ENCODE data around the gene IGSF6.
"Not testable (repeated sequence)": the region's sequence is repeated elsewhere in the genome, so short reads cannot be mapped to it uniquely, and the experiment has no call there.

The IGSF6 gene

GRCh38 chr16:21685034-21685455 is 32.6 kb upstream of the IGSF6 start:
- TF ChIP-seq CTCF (IDR thresholded peaks at IDR 0.05; ENCODE audit: low read depth, low read length), result no peak
- DNase-seq (ENCODE audit: extremely low read depth, low read depth), result no peak

GRCh38 chr16:21684199-21684598 is 31.8 kb upstream of the IGSF6 start:
- peak; percentile 35 for TF ChIP-seq CTCF (IDR thresholded peaks at IDR 0.05; ENCODE audit: low read depth, low read length)
- no peak for DNase-seq (ENCODE audit: extremely low read depth, low read depth)

GRCh38 chr16:21683184-21683583 is 30.8 kb upstream of the IGSF6 start:
- TF ChIP-seq CTCF (IDR thresholded peaks at IDR 0.05; ENCODE audit: low read depth, low read length), result no peak
- no peak for DNase-seq (ENCODE audit: extremely low read depth, low read depth)

GRCh38 chr16:21680714-21681113 is 28.3 kb upstream of the IGSF6 start:
- not testable (repeated sequence) for DNase-seq (ENCODE audit: extremely low read depth, low read depth)

- not testable (repeated sequence) for DNase-seq (ENCODE audit: extremely low read depth, low read depth)
These were observed 22.0 kb upstream of the IGSF6 start for GRCh38 chr16:21674456-21674855.

- DNase-seq (ENCODE audit: extremely low read depth, low read depth), result no peak
- no peak for TF ChIP-seq CTCF (IDR thresholded peaks at IDR 0.05; ENCODE audit: low read depth, low read length)
These were observed 21.1 kb upstream of the IGSF6 start for GRCh38 chr16:21673469-21673868.

GRCh38 chr16:21667575-21667974 is 15.2 kb upstream of the IGSF6 start:
- no peak for DNase-seq (ENCODE audit: extremely low read depth, low read depth)
- TF ChIP-seq CTCF (IDR thresholded peaks at IDR 0.05; ENCODE audit: low read depth, low read length), result no peak

- DNase-seq (ENCODE audit: extremely low read depth, low read depth), result no peak
- TF ChIP-seq CTCF (IDR thresholded peaks at IDR 0.05; ENCODE audit: low read depth, low read length), result no peak
These were observed 14.4 kb upstream of the IGSF6 start for GRCh38 chr16:21666772-21667171.
